Gastroesophageal sphincter (tissue), 4 donors: ENCODE measurements around the gene GNG2. TPM values are rescaled to one million over a fixed set of nuclear protein-coding genes. Genes with fewer than 3 reads are reported as not detected.

Source experiments
- ATAC-seq: fragments of 150-250 bp; one replicate; pipeline ENCODE4 v1.9.1; 2016; ENCODE audit warnings: mild to moderate bottlenecking, moderate library complexity
- H3K27ac ChIP-seq, 4 donors: fragments of 200-600 bp; sonication (generic) in 3 of 4; 1 replicate in 3 of 4; 2 replicates in 1 of 4; pipeline ENCODE4 v1.5.1; 2016 to 2019
- H3K27me3 ChIP-seq: fragments of 200-600 bp; sonication (generic); one replicate; pipeline ENCODE4 v1.5.1; 2019
- H3K36me3 ChIP-seq, 2 donors: fragments of 200-600 bp; sonication (generic); one replicate each; pipeline ENCODE4 v1.5.1; 2019; ENCODE audit warnings: control low read depth in 1 of 2
- H3K4me1 ChIP-seq, 3 donors: fragments of 200-600 bp; sonication (generic); 1 replicate in 2 of 3; 2 replicates in 1 of 3; pipeline ENCODE4 v1.5.1; 2016 to 2019; ENCODE audit warnings: control low read depth in 2 of 3
- H3K4me3 ChIP-seq, 2 donors: fragments of 200-600 bp; sonication (generic); one replicate each; pipeline ENCODE4 v1.5.1; 2019; ENCODE audit warnings: mild to moderate bottlenecking in 1 of 2, moderate library complexity in 1 of 2
- H3K9me3 ChIP-seq, 3 donors: fragments of 200-600 bp; sonication (generic); one replicate each; pipeline ENCODE4 v1.5.1; 2017 to 2019; ENCODE audit warnings: control low read depth in 2 of 3
- EP300 ChIP-seq: sonication (generic); formaldehyde crosslinking; IDR thresholded peaks from one replicate; pipeline ENCODE4 v1.6.1; 2017; ENCODE audit warnings: antibody characterized with exemption, mild to moderate bottlenecking
- POLR2A ChIP-seq, 2 donors: fragments of 450-650 bp; IDR thresholded peaks; one replicate each; pipeline ENCODE4 v1.6.1; 2017; ENCODE audit warnings: antibody characterized with exemption in 2 of 2, mild to moderate bottlenecking in 2 of 2, moderate library complexity in 1 of 2
- POLR2AphosphoS5 ChIP-seq: sonication (generic); formaldehyde crosslinking; IDR thresholded peaks from one replicate; pipeline ENCODE4 v1.6.1; 2017; ENCODE audit warnings: antibody characterized with exemption
- WGBS, 2 donors: methylation state at CpG; one replicate each; pipeline ENCODE4 v1.1.5; 2018; ENCODE audit warnings: low coverage in 1 of 2; 5-methylcytosine and 5-hydroxymethylcytosine counted together
- total RNA-seq, 4 donors: library from RNA; depleted of rRNA; stranded (reverse); fragments of >200 nt; gene quantifications; one replicate each; pipeline ENCODE4 v1.1.0, GENCODE V29; 2016
- TF ChIP-seq, protein P1 (sequence below), 4 experiments: fragments of 200-600 bp in 2 of 4; fragments of 450-650 bp in 2 of 4; sonication (generic) in 1 of 4; IDR thresholded peaks; one replicate each; pipeline ENCODE4 v1.5.1; 2017 to 2019; ENCODE audit warnings: antibody characterized with exemption in 4 of 4, mild to moderate bottlenecking in 2 of 4, moderate library complexity in 2 of 4

GNG2 gene
- total RNA-seq, 4 donors from 2014 or later = 15.7 to 21.2 (median 17.8) TPM

- H3K36me3 ChIP-seq = peaks cover 3 to 74% of the 10 kb centered on the region in 2 donors
- ATAC-seq = no peak
- no peak overlapping the region for H3K4me3 ChIP-seq
- peaks cover 0 to 73% (median 15%) of the 10 kb centered on the region in 3 donors for H3K4me1 ChIP-seq
- H3K9me3 ChIP-seq = no peaks in the 10 kb centered on the region
- H3K27me3 ChIP-seq = no peaks in the 10 kb centered on the region
- H3K27ac ChIP-seq = no peak overlapping the region
- no peak for TF ChIP-seq POLR2AphosphoS5
- TF ChIP-seq POLR2A (IDR thresholded peaks at IDR 0.05) = no peak
- TF ChIP-seq, protein P1, sequence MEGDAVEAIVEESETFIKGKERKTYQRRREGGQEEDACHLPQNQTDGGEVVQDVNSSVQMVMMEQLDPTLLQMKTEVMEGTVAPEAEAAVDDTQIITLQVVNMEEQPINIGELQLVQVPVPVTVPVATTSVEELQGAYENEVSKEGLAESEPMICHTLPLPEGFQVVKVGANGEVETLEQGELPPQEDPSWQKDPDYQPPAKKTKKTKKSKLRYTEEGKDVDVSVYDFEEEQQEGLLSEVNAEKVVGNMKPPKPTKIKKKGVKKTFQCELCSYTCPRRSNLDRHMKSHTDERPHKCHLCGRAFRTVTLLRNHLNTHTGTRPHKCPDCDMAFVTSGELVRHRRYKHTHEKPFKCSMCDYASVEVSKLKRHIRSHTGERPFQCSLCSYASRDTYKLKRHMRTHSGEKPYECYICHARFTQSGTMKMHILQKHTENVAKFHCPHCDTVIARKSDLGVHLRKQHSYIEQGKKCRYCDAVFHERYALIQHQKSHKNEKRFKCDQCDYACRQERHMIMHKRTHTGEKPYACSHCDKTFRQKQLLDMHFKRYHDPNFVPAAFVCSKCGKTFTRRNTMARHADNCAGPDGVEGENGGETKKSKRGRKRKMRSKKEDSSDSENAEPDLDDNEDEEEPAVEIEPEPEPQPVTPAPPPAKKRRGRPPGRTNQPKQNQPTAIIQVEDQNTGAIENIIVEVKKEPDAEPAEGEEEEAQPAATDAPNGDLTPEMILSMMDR (IDR thresholded peaks at IDR 0.05) = no peak
- TF ChIP-seq EP300 = no peak
Measured at GRCh38 chr14:51998348-51998747, 137.9 kb downstream of the GNG2 start.

- Histone ChIP-seq H3K9me3 (no peaks in the 10 kb centered on the region), H3K36me3 (peaks cover 3 to 67% of the 10 kb centered on the region in 2 donors), H3K4me1 (peaks cover 0 to 73% (median 19%) of the 10 kb centered on the region in 3 donors), H3K27ac (peak overlapping the region in 2 of 4 donors; percentile 18 to 26), H3K4me3 (no peak overlapping the region), H3K27me3 (no peaks in the 10 kb centered on the region)
- ATAC-seq = no peak
- 23 to 58% methylated on average over 2 of the region's 2 CpGs for WGBS, 2 donors
- TF ChIP-seq POLR2A (IDR thresholded peaks at IDR 0.05) (no peak), POLR2AphosphoS5 (no peak), EP300 (no peak)
- TF ChIP-seq, protein P1 (IDR thresholded peaks at IDR 0.05) = no peak
Measured at GRCh38 chr14:51999084-51999483, 138.7 kb downstream of the GNG2 start.

GRCh38 chr14:52000019-52000582 lies 139.7 kb downstream of the GNG2 start:
- Histone ChIP-seq H3K27ac (peak overlapping the region in 2 of 4 donors; percentile 31 to 36), H3K27me3 (no peaks in the 10 kb centered on the region), H3K4me1 (peaks cover 0 to 76% (median 20%) of the 10 kb centered on the region in 3 donors), H3K9me3 (no peaks in the 10 kb centered on the region), H3K36me3 (peaks cover 6 to 66% of the 10 kb centered on the region in 2 donors), H3K4me3 (no peak overlapping the region)
- ATAC-seq = no peak
- TF ChIP-seq, protein P1 (IDR thresholded peaks at IDR 0.05) = no peak
- TF ChIP-seq POLR2AphosphoS5 = no peak
- no peak for TF ChIP-seq POLR2A (IDR thresholded peaks at IDR 0.05)
- TF ChIP-seq EP300 = no peak
- WGBS, 2 donors = 37 to 79% methylated on average over 2 to 3 of the region's 3 CpGs

GRCh38 chr14:52000696-52001095 lies 140.3 kb downstream of the GNG2 start:
- TF ChIP-seq POLR2A (IDR thresholded peaks at IDR 0.05) (no peak), EP300 (no peak), POLR2AphosphoS5 (no peak)
- TF ChIP-seq, protein P1 (IDR thresholded peaks at IDR 0.05) = no peak
- Histone ChIP-seq H3K9me3 (no peaks in the 10 kb centered on the region), H3K27ac (peak overlapping the region in 3 of 4 donors; percentile 31 to 36 (median 34)), H3K4me3 (no peak overlapping the region), H3K27me3 (no peaks in the 10 kb centered on the region), H3K36me3 (peaks cover 8 to 66% of the 10 kb centered on the region in 2 donors), H3K4me1 (peaks cover 0 to 82% (median 20%) of the 10 kb centered on the region in 3 donors)
- WGBS, 2 donors = 52 to 71% methylated on average over 3 of the region's 3 CpGs
- no peak for ATAC-seq

- peaks cover 0 to 84% (median 20%) of the 10 kb centered on the region in 3 donors for H3K4me1 ChIP-seq
- peaks cover 15 to 83% of the 10 kb centered on the region in 2 donors for H3K36me3 ChIP-seq
- no peak for ATAC-seq
Measured at GRCh38 chr14:52002542-52002941, 142.1 kb downstream of the GNG2 start.

More at GRCh38 chr14:52002542-52002941, 142.1 kb downstream of the GNG2 start:
- Histone ChIP-seq H3K27ac (peak overlapping the region; percentile 80 to 92 (median 83)), H3K9me3 (no peaks in the 10 kb centered on the region), H3K27me3 (no peaks in the 10 kb centered on the region), H3K4me3 (no peak overlapping the region)
- WGBS, 2 donors = 73 to 76% methylated on average over 2 to 4 of the region's 4 CpGs
- TF ChIP-seq EP300 = no peak
- TF ChIP-seq, protein P1 (IDR thresholded peaks at IDR 0.05) = no peak
- TF ChIP-seq POLR2A (IDR thresholded peaks at IDR 0.05) = no peak
- no peak for TF ChIP-seq POLR2AphosphoS5
